DND-41 (cell line): ENCODE data around the gene OR4Q3.
"Not testable (repeated sequence)": the region's sequence is repeated elsewhere in the genome, so short reads cannot be mapped to it uniquely, and the experiment has no call there.

Experiments
- EZH2 ChIP-seq: IDR thresholded peaks from 3 replicates; pipeline ENCODE4 v1.6.1; 2012; ENCODE audit warnings: borderline replicate concordance, low read depth, mild to moderate bottlenecking, moderate library complexity, low read length, inconsistent platforms; ENCODE audit not compliant: severe bottlenecking
- TF ChIP-seq, protein P1 (sequence below): IDR thresholded peaks from 2 replicates; pipeline ENCODE4 v1.5.1; 2012; ENCODE audit warnings: borderline replicate concordance, low read length, moderate library complexity, mild to moderate bottlenecking; ENCODE audit not compliant: poor library complexity, severe bottlenecking; ENCODE audit errors: extremely low read depth

DNA sequence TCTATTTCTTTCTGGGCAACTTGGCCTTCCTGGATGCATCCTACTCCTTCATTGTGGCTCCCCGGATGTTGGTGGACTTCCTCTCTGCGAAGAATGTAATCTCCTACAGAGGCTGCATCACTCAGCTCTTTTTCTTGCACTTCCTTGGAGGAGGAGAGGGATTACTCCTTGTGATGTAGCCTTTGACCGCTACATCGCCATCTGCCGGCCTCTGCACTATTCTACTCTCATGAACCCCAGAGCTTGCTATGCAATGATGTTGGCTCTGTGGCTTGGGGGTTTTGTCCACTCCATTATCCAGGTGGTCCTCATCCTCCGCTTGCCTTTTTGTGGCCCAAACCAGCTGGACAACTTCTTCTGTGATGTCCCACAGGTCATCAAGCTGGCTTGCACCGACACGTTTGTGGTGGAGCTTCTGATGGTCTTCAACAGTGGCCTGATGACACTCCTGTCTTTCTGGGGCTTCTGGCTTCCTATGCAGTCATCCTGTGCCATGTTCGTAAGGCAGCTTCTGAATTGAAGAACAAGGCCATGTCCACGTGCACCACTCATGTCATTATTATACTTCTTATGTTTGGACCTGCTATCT is 53.2 kb downstream of the OR4Q3 start:
- TF ChIP-seq EZH2: not testable (repeated sequence)
- TF ChIP-seq, protein P1, sequence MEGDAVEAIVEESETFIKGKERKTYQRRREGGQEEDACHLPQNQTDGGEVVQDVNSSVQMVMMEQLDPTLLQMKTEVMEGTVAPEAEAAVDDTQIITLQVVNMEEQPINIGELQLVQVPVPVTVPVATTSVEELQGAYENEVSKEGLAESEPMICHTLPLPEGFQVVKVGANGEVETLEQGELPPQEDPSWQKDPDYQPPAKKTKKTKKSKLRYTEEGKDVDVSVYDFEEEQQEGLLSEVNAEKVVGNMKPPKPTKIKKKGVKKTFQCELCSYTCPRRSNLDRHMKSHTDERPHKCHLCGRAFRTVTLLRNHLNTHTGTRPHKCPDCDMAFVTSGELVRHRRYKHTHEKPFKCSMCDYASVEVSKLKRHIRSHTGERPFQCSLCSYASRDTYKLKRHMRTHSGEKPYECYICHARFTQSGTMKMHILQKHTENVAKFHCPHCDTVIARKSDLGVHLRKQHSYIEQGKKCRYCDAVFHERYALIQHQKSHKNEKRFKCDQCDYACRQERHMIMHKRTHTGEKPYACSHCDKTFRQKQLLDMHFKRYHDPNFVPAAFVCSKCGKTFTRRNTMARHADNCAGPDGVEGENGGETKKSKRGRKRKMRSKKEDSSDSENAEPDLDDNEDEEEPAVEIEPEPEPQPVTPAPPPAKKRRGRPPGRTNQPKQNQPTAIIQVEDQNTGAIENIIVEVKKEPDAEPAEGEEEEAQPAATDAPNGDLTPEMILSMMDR: not testable (repeated sequence)
